Activated CD4-positive, alpha-beta T cell treated with anti-CD3 and anti-CD28 coated beads, Interleukin-2, amount 50 U/mL, for 48 hours (primary cell): Measurements from ENCODE around the gene DDX10.

Experiments used
- DNase-seq, 2 experiments: peaks; one replicate each; pipeline ENCODE4 v3.0.0-alpha.2; 2020

DDX10 gene

DNA sequence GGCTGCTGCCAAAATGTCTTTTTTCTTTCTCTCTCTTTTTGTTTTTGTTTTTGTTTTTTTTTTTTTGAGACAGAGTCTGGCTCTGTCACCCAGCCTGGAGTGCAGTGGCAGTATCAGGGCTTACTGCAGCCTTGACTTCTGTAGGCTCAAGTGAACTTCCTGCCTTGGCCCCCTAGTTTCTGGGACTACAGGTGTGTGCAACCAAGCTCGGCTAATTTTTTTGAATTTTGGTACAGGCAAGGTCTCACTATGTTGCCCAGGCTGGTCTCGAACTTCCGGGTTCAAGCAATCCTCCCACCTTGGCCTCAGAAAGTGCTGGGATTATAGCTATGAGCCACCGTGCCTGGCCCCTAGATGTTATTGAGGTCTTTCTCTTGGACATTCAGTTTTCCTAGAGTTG lies 2.2 kb upstream of the DDX10 start:
- no peak for DNase-seq

GRCh38 chr11:108663154-108663877 lies 1.6 kb upstream of the DDX10 start:
- no peak for DNase-seq

- no peak for DNase-seq
These were observed 1.5 kb downstream of the DDX10 start for GRCh38 chr11:108666373-108666772.

- DNase-seq, result no peak
These were observed 4.4 kb downstream of the DDX10 start for GRCh38 chr11:108669286-108669685.

DNA sequence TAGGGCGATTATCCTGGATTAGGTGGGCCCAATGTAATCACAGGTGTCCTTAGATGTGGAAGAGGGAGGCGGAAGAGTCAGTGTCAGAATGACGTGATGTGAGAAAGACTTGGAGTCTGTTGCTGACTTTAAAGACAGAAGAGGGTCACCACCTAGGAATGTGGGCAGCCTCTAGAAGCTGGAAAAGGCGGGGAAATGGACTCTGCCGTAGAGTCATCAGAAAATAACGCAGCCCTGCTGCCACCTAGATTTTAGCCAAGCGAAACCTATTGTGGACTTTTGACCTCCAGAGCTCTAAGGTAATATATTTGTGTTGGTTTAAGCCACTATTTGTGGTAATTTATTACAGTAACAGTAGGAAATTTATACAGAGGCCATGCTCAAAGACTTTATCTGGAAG lies 4.8 kb downstream of the DDX10 start:
- no peak for DNase-seq

- no peak for DNase-seq
These were observed 5.6 kb downstream of the DDX10 start for GRCh38 chr11:108670451-108670850.

GRCh38 chr11:108672113-108672512 lies 7.2 kb downstream of the DDX10 start:
- DNase-seq, result no peak

GRCh38 chr11:108672786-108673185 lies 7.9 kb downstream of the DDX10 start:
- DNase-seq, result no peak

DNA sequence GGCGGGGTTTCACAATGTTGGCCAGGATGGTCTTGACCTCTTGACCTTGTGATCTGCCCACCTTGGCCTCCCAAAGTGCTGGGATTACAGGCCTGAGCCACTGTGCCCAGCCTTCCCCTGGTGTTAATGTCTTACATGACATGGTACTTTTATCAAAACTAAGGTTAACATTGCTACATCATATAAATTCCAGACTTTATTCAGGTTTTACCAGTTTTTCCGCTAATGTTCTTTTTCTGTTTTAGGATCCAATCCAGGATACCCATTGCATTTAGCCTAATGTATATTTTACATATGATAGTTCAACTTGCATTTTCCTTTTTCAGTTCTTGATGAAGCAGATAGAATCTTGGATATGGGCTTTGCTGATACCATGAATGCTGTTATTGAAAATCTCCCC lies 14.2 kb downstream of the DDX10 start:
- no peak for DNase-seq

DNA sequence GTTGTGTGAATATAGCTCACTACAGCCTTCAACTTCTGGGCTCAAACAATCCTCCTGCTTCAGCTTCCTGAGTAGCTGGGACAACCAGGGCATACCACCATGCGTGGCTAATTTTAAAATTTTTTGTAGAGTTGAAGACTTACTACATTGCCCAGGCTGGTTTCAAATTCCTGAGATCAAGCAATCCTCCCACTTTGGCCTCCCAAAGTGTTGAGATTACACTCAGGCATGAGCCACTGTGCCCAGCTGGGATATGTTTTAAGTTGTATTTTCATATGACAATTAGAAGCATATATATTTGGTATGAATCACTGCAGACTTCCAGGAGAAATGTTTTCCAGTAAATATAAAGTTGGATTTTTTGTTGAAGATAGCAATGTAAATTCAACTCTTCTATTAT lies 15.4 kb downstream of the DDX10 start:
- DNase-seq, result no peak

DNA sequence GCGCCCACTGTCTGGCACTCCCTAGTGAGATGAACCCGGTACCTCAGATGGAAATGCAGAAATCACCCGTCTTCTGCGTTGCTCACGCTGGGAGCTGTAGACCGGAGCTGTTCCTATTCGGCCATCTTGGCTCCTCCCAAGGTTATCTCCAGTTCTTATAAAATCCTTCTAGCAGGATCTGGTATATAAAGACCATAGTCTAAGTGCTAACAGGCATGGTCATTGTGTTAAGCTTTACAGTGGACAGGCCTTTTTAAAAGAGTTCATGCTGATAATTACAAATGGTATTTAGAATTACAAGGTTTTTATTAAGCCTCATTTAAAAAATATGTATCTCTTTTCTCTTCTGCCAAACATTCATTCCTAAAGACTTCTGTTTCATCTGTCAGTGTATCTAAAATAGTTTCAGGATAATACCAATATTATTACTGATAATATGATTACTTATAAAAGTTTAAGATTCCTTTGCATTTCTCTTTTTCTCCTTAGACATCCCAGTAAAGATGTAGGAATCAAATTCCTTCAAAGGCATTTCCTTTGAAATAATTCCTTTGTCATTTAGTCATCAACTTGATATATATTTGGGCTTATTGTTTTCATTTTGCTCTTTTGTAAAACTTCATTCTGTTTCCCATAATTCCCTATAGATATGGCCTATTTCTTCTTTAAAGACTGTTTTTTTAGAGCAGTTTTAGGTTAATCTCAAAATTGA lies 20.7 kb downstream of the DDX10 start:
- no peak for DNase-seq

- DNase-seq, result no peak
These were observed 29.0 kb downstream of the DDX10 start for GRCh38 chr11:108693852-108694251.

- DNase-seq, result no peak
These were observed 30.0 kb downstream of the DDX10 start for GRCh38 chr11:108694846-108695245.

DNA sequence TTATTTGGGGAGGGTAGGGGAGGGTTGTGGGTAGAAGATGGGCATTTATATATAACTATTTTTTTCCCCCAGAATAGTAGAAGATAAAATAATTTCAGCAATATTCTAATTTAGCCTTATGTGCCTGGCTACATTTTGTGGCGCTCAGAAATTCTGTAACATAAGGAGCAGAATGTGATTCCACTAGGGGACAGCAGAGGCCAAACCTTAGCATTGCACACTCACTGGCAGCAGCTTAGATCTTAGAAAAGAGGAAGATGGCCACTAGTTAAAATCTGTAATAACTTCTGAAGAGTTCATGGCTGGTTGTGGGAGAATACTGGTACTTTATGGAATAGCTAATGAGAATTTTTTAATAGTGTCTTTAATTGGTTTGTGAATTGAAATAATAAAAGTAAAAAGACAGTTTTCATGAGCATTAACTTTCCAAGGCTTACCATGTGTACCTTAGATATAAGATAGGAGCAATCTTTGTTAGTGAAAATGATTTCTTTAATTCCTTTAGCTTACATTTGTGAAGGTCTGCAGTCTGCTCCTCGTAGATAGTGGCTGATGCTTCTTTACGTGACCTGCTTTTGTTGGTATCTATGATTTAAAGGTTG lies 33.1 kb downstream of the DDX10 start:
- DNase-seq, result peak; percentile 22 to 41

- no peak for DNase-seq
These were observed 34.2 kb downstream of the DDX10 start for GRCh38 chr11:108698844-108699642.

GRCh38 chr11:108703916-108704315 lies 39.0 kb downstream of the DDX10 start:
- no peak for DNase-seq

- DNase-seq, result no peak
These were observed 40.2 kb downstream of the DDX10 start for GRCh38 chr11:108705061-108705460.

DNA sequence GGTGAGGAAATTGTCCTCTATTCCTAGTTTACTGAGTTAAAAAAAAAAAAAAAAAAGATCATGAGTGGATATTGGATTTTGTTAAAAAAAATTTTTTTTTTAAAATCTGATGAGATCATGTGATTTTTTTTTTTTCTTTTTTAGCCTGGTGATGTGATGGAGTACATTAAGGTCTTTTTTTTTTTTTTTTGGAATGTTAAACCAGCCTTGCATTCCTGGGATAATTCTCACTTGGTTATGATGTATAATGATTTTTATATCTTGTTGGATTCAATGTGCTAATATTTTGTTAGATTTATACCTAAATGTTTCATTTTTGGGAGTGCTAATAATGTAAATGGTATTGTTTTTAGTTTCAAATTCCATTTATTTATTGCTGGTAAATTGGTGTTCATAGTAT lies 43.3 kb downstream of the DDX10 start:
- no peak for DNase-seq

- DNase-seq, result no peak
These were observed 44.9 kb downstream of the DDX10 start for GRCh38 chr11:108709741-108710140.

GRCh38 chr11:108713076-108713790 lies 48.4 kb downstream of the DDX10 start:
- DNase-seq, result no peak

DNA sequence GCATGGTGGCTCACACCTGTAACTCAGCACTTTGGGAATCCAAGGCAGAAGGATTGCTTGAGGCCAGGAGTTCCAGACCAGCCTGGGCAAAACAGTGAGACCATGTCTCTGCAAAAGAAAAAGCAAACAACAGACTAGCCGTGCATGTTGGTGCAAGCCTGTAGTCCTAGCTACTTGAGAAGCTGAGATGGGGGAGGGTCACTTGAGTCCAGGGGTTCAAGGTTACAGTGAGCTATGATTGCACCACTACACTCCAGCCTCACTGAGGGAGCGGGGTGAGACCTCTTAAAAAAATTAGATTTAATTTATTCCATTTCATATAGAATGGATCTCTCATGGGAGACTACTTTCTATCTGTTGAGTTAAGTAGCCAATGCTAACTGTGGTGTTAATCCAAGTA lies 50.4 kb downstream of the DDX10 start:
- DNase-seq, result no peak

DNA sequence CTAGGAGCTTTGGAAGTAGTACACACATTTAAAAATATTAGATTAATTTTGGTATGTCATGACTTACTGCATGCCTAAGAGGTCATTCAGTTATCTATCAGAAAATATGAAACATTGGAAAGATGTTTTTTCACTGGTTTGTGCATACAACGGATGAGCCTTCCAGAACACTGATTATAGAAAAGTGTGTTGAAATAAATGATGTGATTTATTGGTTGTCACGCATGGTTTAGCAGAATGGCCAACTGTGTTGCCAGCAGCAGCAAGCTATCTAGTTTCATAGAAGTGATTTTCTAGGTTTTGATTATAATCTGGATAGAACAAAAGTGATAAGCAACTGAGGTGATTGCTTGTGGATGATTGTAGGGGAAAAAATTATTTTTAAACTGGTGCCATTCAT lies 53.6 kb downstream of the DDX10 start:
- DNase-seq, result no peak
